HepG2 (cell line): ENCODE measurements around the gene SYT14. TPM values are rescaled to one million over a fixed set of nuclear protein-coding genes. Genes with fewer than 3 reads are reported as not detected.

ENCODE experiments used
- ATAC-seq: fragments of 200-7000 bp; cut with Tn5 transposase; 3 replicates; pipeline ENCODE4 v1.9.1; 2020; ENCODE audit warnings: mild to moderate bottlenecking, moderate library complexity
- BruUV-seq: library from RNA; stranded (reverse); fragments of 400-500 nt; replicated peaks from 2 replicates; lab custom pipeline; 2021; lab: Mats Ljungman, UMichigan
- CTCF ChIA-PET: fragments of 300-600 bp; formaldehyde crosslinking; extraction: SDS; loops from one replicate; lab custom pipeline; 2021; ENCODE audit warnings: low total read pairs, inconsistent platforms, low intra/inter-chr PET ratio; lab: Yijun Ruan, JAX
- POLR2A ChIA-PET: fragments of 350-600 bp; sonication (Branson Sonifier 250); formaldehyde crosslinking; loops from one replicate; lab custom pipeline; 2020; ENCODE audit warnings: antibody characterized with exemption, inconsistent platforms; lab: Yijun Ruan, JAX
- DNase-seq: peaks from one replicate; pipeline ENCODE4 v3.0.0-alpha.2; 2015; ENCODE audit warnings: low spot score
- FAIRE-seq: peaks from 3 replicates; lab custom pipeline; 2011; peaks lifted over from hg19 to GRCh38; lab: Jason Lieb, UNC
- H2AFZ ChIP-seq: one replicate; pipeline ENCODE4 v1.6.1; 2011; ENCODE audit warnings: low read length, inconsistent platforms
- H3K27ac ChIP-seq: fragments of 300-600 bp; 3 replicates; pipeline ENCODE4 v1.8.0; 2011; ENCODE audit warnings: mixed run types, mild to moderate bottlenecking, mixed read lengths, low read length, inconsistent platforms; ENCODE audit not compliant: insufficient read depth; ENCODE audit errors: extremely low read length
- H3K27me3 ChIP-seq, 2 experiments: fragments of 200-600 bp in 1 of 2; 2 replicates in 1 of 2; 3 replicates in 1 of 2; pipeline versions ENCODE4 v1.6.0 to v1.8.0; 2011; ENCODE audit warnings: low read length in 2 of 2, mild to moderate bottlenecking in 2 of 2, moderate library complexity in 2 of 2, inconsistent platforms in 1 of 2; ENCODE audit not compliant: insufficient read depth in 2 of 2, control insufficient read depth in 1 of 2
- H3K36me3 ChIP-seq, 2 experiments: fragments of 200-600 bp in 1 of 2; replicated peaks in 1 of 2; 2 replicates in 1 of 2; 3 replicates in 1 of 2; pipeline versions ENCODE4 v1.5.1 to v1.8.0; 2011; ENCODE audit warnings: low read length in 2 of 2, inconsistent platforms in 1 of 2; ENCODE audit not compliant: insufficient read depth in 2 of 2, control insufficient read depth in 1 of 2
- H3K4me1 ChIP-seq: 2 replicates; pipeline ENCODE4 v1.5.1; 2012; ENCODE audit warnings: low read length, inconsistent platforms; ENCODE audit not compliant: insufficient read depth
- H3K4me2 ChIP-seq: 2 replicates; pipeline ENCODE4 v1.6.0; 2011; ENCODE audit warnings: low read depth, low read length, inconsistent platforms
- H3K4me3 ChIP-seq, 3 experiments: fragments of 200-600 bp in 1 of 3; sonication (generic), shearing (Covaris generic) in 1 of 3; replicated peaks in 1 of 3; 2 replicates each; pipeline ENCODE4 v1.5.1; 2011 to 2016; ENCODE audit warnings: low read length in 3 of 3, inconsistent platforms in 2 of 3, low read depth in 2 of 3, mild to moderate bottlenecking in 2 of 3, control low read depth in 1 of 3, mixed read lengths in 1 of 3; ENCODE audit not compliant: insufficient read depth in 1 of 3
- H3K79me2 ChIP-seq: one replicate; pipeline ENCODE4 v1.6.1; 2011; ENCODE audit warnings: low read length, inconsistent platforms; ENCODE audit not compliant: insufficient read depth
- H3K9ac ChIP-seq: 2 replicates; pipeline ENCODE4 v1.6.0; 2011; ENCODE audit warnings: mild to moderate bottlenecking, low read depth, low read length, inconsistent platforms; ENCODE audit not compliant: insufficient read depth
- H3K9me3 ChIP-seq: 2 replicates; pipeline ENCODE4 v1.5.1; 2012; ENCODE audit warnings: mild to moderate bottlenecking, low read length
- H4K20me1 ChIP-seq: 2 replicates; pipeline ENCODE4 v1.6.0; 2011; ENCODE audit warnings: inconsistent platforms, mild to moderate bottlenecking, low read length, moderate library complexity; ENCODE audit not compliant: insufficient read depth
- PCBP2 ChIP-seq: fragments of 200-400 bp; formaldehyde crosslinking; optimal IDR thresholded peaks from 2 replicates; pipeline ENCODE3; 2018; ENCODE audit warnings: low read length, low read depth; ENCODE audit not compliant: poor library complexity, severe bottlenecking
- TARDBP ChIP-seq: sonication (generic); formaldehyde crosslinking; IDR thresholded peaks from 2 replicates; pipeline ENCODE4 v1.8.0; 2022; ENCODE audit warnings: mild to moderate bottlenecking, missing genetic modification reagents
- YY1 ChIP-seq: IDR thresholded peaks from 2 replicates; pipeline ENCODE4 v1.6.1; 2011; ENCODE audit warnings: low read length, low read depth, moderate library complexity, mild to moderate bottlenecking; ENCODE audit not compliant: insufficient read depth, insufficient replicate concordance
- ZNF547 ChIP-seq: sonication (generic); formaldehyde crosslinking; IDR thresholded peaks from 2 replicates; pipeline ENCODE4 v1.5.1; 2020; ENCODE audit warnings: mild to moderate bottlenecking, missing genetic modification reagents
- WGBS: methylation state at CpG from one replicate; pipeline ENCODE4 v1.1.6; 2017; ENCODE audit warnings: low lambda C conversion rate; 5-methylcytosine and 5-hydroxymethylcytosine counted together
- in situ Hi-C: cut with HindIII; loops from 2 replicates; pipeline ENCODE4 v1.10.0; 2017; ENCODE audit warnings: low pct_unique_long_range_greater_than_20kb; ENCODE audit not compliant: extremely low pct_ligation_motif_present
- intact Hi-C: fragments of 100-400 bp; cut with micrococcal nuclease; formaldehyde crosslinking; loops from one replicate; pipeline ENCODE4 v1.10.0; 2022; ENCODE audit not compliant: unreplicated experiment
- polyA plus RNA-seq, 8 experiments: library from polyadenylated mRNA; depleted of rRNA in 3 of 8; stranded (reverse) in 7 of 8; unstranded in 1 of 8; fragments of >200 nt; fragmentation: Illumina TruSeq in 4 of 8; extraction: Trizol in 4 of 8; gene quantifications; 2 replicates each; pipeline versions ENCODE4 v1.2.1 to v1.2.3, GENCODE V29; 2011 to 2016; ENCODE audit warnings: low read depth in 4 of 8, missing spikeins in 1 of 8, mixed read lengths in 1 of 8; ENCODE audit not compliant: insufficient read depth in 1 of 8
- total RNA-seq, 5 experiments: library from RNA; depleted of rRNA; stranded (reverse); fragments of >200 nt; fragmentation: Illumina TruSeq; extraction: Trizol; gene quantifications; 2 replicates each; pipeline ENCODE4 v1.2.3, GENCODE V29; 2016; ENCODE audit warnings: low read depth in 1 of 5
- TF ChIP-seq, protein P1 (sequence below): sonication (generic); formaldehyde crosslinking; IDR thresholded peaks from 2 replicates; pipeline ENCODE4 v1.4.0; 2020; ENCODE audit warnings: missing genetic modification reagents

SYT14 gene
- total and polyA plus RNA-seq, 2 of the 13 experiments (the other 11 are each of a cell fraction or from before 2014, with no cell fraction given) = not detected

- Histone ChIP-seq H3K4me1 (no peaks in the 10 kb centered on the region), H3K9me3 (no peaks in the 10 kb centered on the region), H3K4me3 (no peak overlapping the region), H3K79me2 (no peaks in the 10 kb centered on the region), H2AFZ (no peak overlapping the region), H4K20me1 (no peaks in the 10 kb centered on the region), H3K27ac (no peak overlapping the region), H3K9ac (no peak overlapping the region), H3K27me3 (no peaks in the 10 kb centered on the region), H3K36me3 (no peaks in the 10 kb centered on the region), H3K4me2 (no peak overlapping the region)
- CTCF ChIA-PET = no interaction called here
- TF ChIP-seq ZNF547 (CRISPR knock-in tag) (no peak), PCBP2 (no peak), TARDBP (no peak), YY1 (no peak)
- TF ChIP-seq, protein P1, sequence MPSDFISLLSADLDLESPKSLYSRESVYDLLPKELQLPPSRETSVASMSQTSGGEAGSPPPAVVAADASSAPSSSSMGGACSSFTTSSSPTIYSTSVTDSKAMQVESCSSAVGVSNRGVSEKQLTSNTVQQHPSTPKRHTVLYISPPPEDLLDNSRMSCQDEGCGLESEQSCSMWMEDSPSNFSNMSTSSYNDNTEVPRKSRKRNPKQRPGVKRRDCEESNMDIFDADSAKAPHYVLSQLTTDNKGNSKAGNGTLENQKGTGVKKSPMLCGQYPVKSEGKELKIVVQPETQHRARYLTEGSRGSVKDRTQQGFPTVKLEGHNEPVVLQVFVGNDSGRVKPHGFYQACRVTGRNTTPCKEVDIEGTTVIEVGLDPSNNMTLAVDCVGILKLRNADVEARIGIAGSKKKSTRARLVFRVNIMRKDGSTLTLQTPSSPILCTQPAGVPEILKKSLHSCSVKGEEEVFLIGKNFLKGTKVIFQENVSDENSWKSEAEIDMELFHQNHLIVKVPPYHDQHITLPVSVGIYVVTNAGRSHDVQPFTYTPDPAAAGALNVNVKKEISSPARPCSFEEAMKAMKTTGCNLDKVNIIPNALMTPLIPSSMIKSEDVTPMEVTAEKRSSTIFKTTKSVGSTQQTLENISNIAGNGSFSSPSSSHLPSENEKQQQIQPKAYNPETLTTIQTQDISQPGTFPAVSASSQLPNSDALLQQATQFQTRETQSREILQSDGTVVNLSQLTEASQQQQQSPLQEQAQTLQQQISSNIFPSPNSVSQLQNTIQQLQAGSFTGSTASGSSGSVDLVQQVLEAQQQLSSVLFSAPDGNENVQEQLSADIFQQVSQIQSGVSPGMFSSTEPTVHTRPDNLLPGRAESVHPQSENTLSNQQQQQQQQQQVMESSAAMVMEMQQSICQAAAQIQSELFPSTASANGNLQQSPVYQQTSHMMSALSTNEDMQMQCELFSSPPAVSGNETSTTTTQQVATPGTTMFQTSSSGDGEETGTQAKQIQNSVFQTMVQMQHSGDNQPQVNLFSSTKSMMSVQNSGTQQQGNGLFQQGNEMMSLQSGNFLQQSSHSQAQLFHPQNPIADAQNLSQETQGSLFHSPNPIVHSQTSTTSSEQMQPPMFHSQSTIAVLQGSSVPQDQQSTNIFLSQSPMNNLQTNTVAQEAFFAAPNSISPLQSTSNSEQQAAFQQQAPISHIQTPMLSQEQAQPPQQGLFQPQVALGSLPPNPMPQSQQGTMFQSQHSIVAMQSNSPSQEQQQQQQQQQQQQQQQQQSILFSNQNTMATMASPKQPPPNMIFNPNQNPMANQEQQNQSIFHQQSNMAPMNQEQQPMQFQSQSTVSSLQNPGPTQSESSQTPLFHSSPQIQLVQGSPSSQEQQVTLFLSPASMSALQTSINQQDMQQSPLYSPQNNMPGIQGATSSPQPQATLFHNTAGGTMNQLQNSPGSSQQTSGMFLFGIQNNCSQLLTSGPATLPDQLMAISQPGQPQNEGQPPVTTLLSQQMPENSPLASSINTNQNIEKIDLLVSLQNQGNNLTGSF (CRISPR knock-in tag) = no peak
- in situ Hi-C loops = no loop called here
- whole genome bisulfite sequencing = 19% methylated on average over 3 of the region's 3 CpGs
- DNase-seq (no peak), ATAC-seq (no peak), FAIRE-seq (no peak)
- BruUV-seq = no TSS peak
- POLR2A ChIA-PET = no interaction called here
- intact Hi-C loops = no loop called here
Measured at GRCh38 chr1:210098356-210098755, 160.3 kb downstream of the SYT14 start.
